SK-N-SH (cell line): ENCODE data around the gene ARCN1. TPM values are rescaled to one million over a fixed set of nuclear protein-coding genes. Genes with fewer than 3 reads are reported as not detected.

Experiments
- CTCF ChIA-PET: fragments of 300-600, 350-600 bp; formaldehyde crosslinking; extraction: SDS; loops from one replicate; lab custom pipeline; 2021; lab: Yijun Ruan, JAX
- POLR2A ChIA-PET: fragments of 350-600 bp; sonication (Branson Sonifier 250); formaldehyde crosslinking; extraction: SDS; loops from one replicate; lab custom pipeline; 2020; ENCODE audit warnings: antibody characterized with exemption, inconsistent platforms; lab: Yijun Ruan, JAX
- DNase-seq: peaks from one replicate; pipeline ENCODE4 v3.0.0; 2012
- H2AFZ ChIP-seq: fragments of 200-600 bp; sonication (generic); 2 replicates; pipeline ENCODE4 v1.8.1; 2016; ENCODE audit warnings: antibody characterized with exemption, mild to moderate bottlenecking, low read depth
- H3F3A ChIP-seq: fragments of 200-600 bp; sonication (generic); replicated peaks from 2 replicates; pipeline ENCODE3; 2016; ENCODE audit warnings: antibody characterized with exemption, mild to moderate bottlenecking; ENCODE audit not compliant: insufficient read depth
- H3K27ac ChIP-seq, 2 experiments: fragments of 200-500 bp in 1 of 2; fragments of 200-600 bp in 1 of 2; sonication (Bioruptor generic) in 1 of 2; sonication (generic), shearing (Covaris generic) in 1 of 2; 2 replicates each; pipeline versions ENCODE4 v1.5.1 to v1.6.1; 2014 to 2016; ENCODE audit warnings: low read depth in 2 of 2, inconsistent platforms in 1 of 2, low read length in 1 of 2, mild to moderate bottlenecking in 1 of 2, mixed read lengths in 1 of 2
- H3K27me3 ChIP-seq: fragments of 200-600 bp; sonication (generic), shearing (Covaris generic); 2 replicates; pipeline ENCODE4 v1.6.1; 2016; ENCODE audit warnings: mixed run types; ENCODE audit not compliant: insufficient read depth
- H3K36me3 ChIP-seq, 2 experiments: fragments of 200-500 bp in 1 of 2; fragments of 200-600 bp in 1 of 2; sonication (Bioruptor generic) in 1 of 2; sonication (generic) in 1 of 2; replicated peaks in 1 of 2; 2 replicates each; pipeline versions ENCODE3 to v1.5.1; 2014 to 2016; ENCODE audit warnings: low read length in 1 of 2, mild to moderate bottlenecking in 1 of 2; ENCODE audit not compliant: insufficient read depth in 2 of 2, control insufficient read depth in 1 of 2
- H3K4me1 ChIP-seq, 2 experiments: fragments of 200-500 bp in 1 of 2; fragments of 200-600 bp in 1 of 2; sonication (Bioruptor generic) in 1 of 2; sonication (generic), shearing (Covaris generic) in 1 of 2; 2 replicates each; pipeline versions ENCODE4 v1.5.1 to v1.6.1; 2014 to 2016; ENCODE audit warnings: low read depth in 1 of 2, low read length in 1 of 2, mixed run types in 1 of 2; ENCODE audit not compliant: insufficient read depth in 2 of 2, control insufficient read depth in 1 of 2
- H3K4me2 ChIP-seq: fragments of 200-600 bp; sonication (generic), shearing (Covaris generic); 2 replicates; pipeline ENCODE4 v1.6.1; 2017; ENCODE audit warnings: mixed run types
- H3K4me3 ChIP-seq, 2 experiments: fragments of 200-500 bp in 1 of 2; fragments of 200-600 bp in 1 of 2; sonication (Bioruptor generic) in 1 of 2; sonication (generic), shearing (Covaris generic) in 1 of 2; 2 replicates each; pipeline versions ENCODE4 v1.5.1 to v1.8.1; 2014 to 2016; ENCODE audit warnings: low read depth in 2 of 2, inconsistent platforms in 1 of 2, low read length in 1 of 2, mild to moderate bottlenecking in 1 of 2, mixed read lengths in 1 of 2, moderate library complexity in 1 of 2
- H3K79me2 ChIP-seq: fragments of 200-600 bp; sonication (generic); 2 replicates; pipeline ENCODE4 v1.8.1; 2017; ENCODE audit warnings: mild to moderate bottlenecking; ENCODE audit not compliant: insufficient read depth
- H3K9ac ChIP-seq: fragments of 200-600 bp; sonication (generic); 2 replicates; pipeline ENCODE4 v1.6.1; 2017; ENCODE audit warnings: mixed run types
- H3K9me2 ChIP-seq: fragments of 200-600 bp; sonication (generic); 2 replicates; pipeline ENCODE4 v1.6.1; 2017; ENCODE audit warnings: mixed run types
- H3K9me3 ChIP-seq: fragments of 200-600 bp; sonication (generic); 2 replicates; pipeline ENCODE4 v1.6.1; 2017; ENCODE audit warnings: mixed run types, mild to moderate bottlenecking, moderate library complexity
- H4K20me1 ChIP-seq: fragments of 200-600 bp; sonication (generic); 2 replicates; pipeline ENCODE4 v1.6.1; 2017; ENCODE audit warnings: mild to moderate bottlenecking, mixed run types; ENCODE audit not compliant: insufficient read depth
- CHD2 ChIP-seq: fragments of 150-350 bp; IDR thresholded peaks from 2 replicates; pipeline ENCODE4 v1.6.1; 2018; ENCODE audit warnings: low read length; ENCODE audit not compliant: partially characterized antibody
- ELF1 ChIP-seq: IDR thresholded peaks from 2 replicates; pipeline ENCODE4 v1.4.0; 2012
- EP300 ChIP-seq, 2 experiments: IDR thresholded peaks; 2 replicates each; pipeline versions ENCODE4 v1.4.0 to v1.6.1; 2012; ENCODE audit warnings: borderline replicate concordance in 1 of 2, low read depth in 1 of 2, low read length in 1 of 2
- EZH2phosphoT487 ChIP-seq: fragments of 200-600 bp; sonication (generic); IDR thresholded peaks from 2 replicates; pipeline ENCODE4 v1.6.1; 2017; ENCODE audit warnings: low read depth, mixed run types, mild to moderate bottlenecking, antibody characterized with exemption, moderate library complexity, borderline replicate concordance
- FOSL2 ChIP-seq: IDR thresholded peaks from 2 replicates; pipeline ENCODE4 v1.4.0; 2012; ENCODE audit warnings: low read depth, mild to moderate bottlenecking, moderate library complexity, borderline replicate concordance
- FOXM1 ChIP-seq: IDR thresholded peaks from 2 replicates; pipeline ENCODE4 v1.4.0; 2012; ENCODE audit warnings: low read depth, mild to moderate bottlenecking
- GABPA ChIP-seq: IDR thresholded peaks from 2 replicates; pipeline ENCODE4 v1.4.0; 2012; ENCODE audit warnings: low read depth, mild to moderate bottlenecking
- GATA2 ChIP-seq: sonication (generic); formaldehyde crosslinking; IDR thresholded peaks from 2 replicates; pipeline ENCODE4 v1.5.0; 2020; ENCODE audit warnings: mild to moderate bottlenecking, missing genetic modification reagents
- JUND ChIP-seq: IDR thresholded peaks from 2 replicates; pipeline ENCODE4 v1.4.0; 2012
- MEF2A ChIP-seq: IDR thresholded peaks from 2 replicates; pipeline ENCODE4 v1.4.0; 2012; ENCODE audit warnings: low read depth, borderline replicate concordance
- MXI1 ChIP-seq: IDR thresholded peaks from 2 replicates; pipeline ENCODE4 v1.6.1; 2012; ENCODE audit warnings: mild to moderate bottlenecking, low read depth, low read length, improper control_type of control experiment
- NFIC ChIP-seq: IDR thresholded peaks from 2 replicates; pipeline ENCODE4 v1.4.0; 2012; ENCODE audit warnings: borderline replicate concordance
- RAD21 ChIP-seq: IDR thresholded peaks from 2 replicates; pipeline ENCODE4 v1.6.1; 2012; ENCODE audit warnings: mild to moderate bottlenecking, low read length
- RCOR1 ChIP-seq: fragments of 150-350 bp; IDR thresholded peaks from 2 replicates; pipeline ENCODE4 v1.6.1; 2017; ENCODE audit warnings: antibody characterized with exemption, low read length
- RFX5 ChIP-seq: IDR thresholded peaks from 2 replicates; pipeline ENCODE4 v1.6.1; 2012; ENCODE audit warnings: mild to moderate bottlenecking, improper control_type of control experiment, low read length
- SIN3A ChIP-seq: IDR thresholded peaks from 2 replicates; pipeline ENCODE4 v1.6.1; 2012; ENCODE audit warnings: low read depth, mild to moderate bottlenecking, low read length, moderate library complexity, borderline replicate concordance
- TAF1 ChIP-seq: IDR thresholded peaks from 2 replicates; pipeline ENCODE4 v1.6.1; 2012; ENCODE audit warnings: low read depth, mild to moderate bottlenecking, low read length, moderate library complexity, borderline replicate concordance
- TEAD4 ChIP-seq: IDR thresholded peaks from 2 replicates; pipeline ENCODE4 v1.4.0; 2012; ENCODE audit warnings: mild to moderate bottlenecking, borderline replicate concordance; ENCODE audit not compliant: insufficient read depth
- USF1 ChIP-seq: IDR thresholded peaks from 2 replicates; pipeline ENCODE4 v1.4.0; 2012; ENCODE audit warnings: low read depth, borderline replicate concordance
- YY1 ChIP-seq: IDR thresholded peaks from 2 replicates; pipeline ENCODE4 v1.4.0; 2012; ENCODE audit warnings: low read depth, mild to moderate bottlenecking
- WGBS: methylation state at CpG from one replicate; pipeline ENCODE4 v1.1.6; 2017; ENCODE audit warnings: low lambda C conversion rate; 5-methylcytosine and 5-hydroxymethylcytosine counted together
- polyA plus RNA-seq, 3 experiments: library from polyadenylated mRNA; depleted of rRNA; stranded (reverse); fragments of >200 nt; gene quantifications; 2 replicates each; pipeline ENCODE4 v1.2.3, GENCODE V29; 2012
- TF ChIP-seq, protein P1 (sequence below): fragments of 150-350 bp; IDR thresholded peaks from 2 replicates; pipeline ENCODE4 v1.6.1; 2017; ENCODE audit warnings: antibody characterized with exemption, low read length, low read depth, borderline replicate concordance
- TF ChIP-seq, protein P2 (sequence below): IDR thresholded peaks from 2 replicates; pipeline ENCODE4 v1.4.0; 2012; ENCODE audit warnings: low read depth
- TF ChIP-seq, protein P3 (sequence below): IDR thresholded peaks from 2 replicates; pipeline ENCODE4; 2012

The ARCN1 gene
- polyA plus RNA-seq, 1 of the 3 experiments (the other 2 are of a cell fraction), result 128 TPM

- TF ChIP-seq JUND (no peak), CHD2 (no peak), FOSL2 (no peak), GATA2 (CRISPR knock-in tag) (no peak)
Measured at GRCh38 chr11:118547132-118547531, 25.1 kb upstream of the ARCN1 start (continued).

GRCh38 chr11:118552341-118552740, 19.9 kb upstream of the ARCN1 start:
- H3K4me2 ChIP-seq, result no peak overlapping the region
- CTCF ChIA-PET, result interaction anchor here (1.0 kb wide), 1 partner anchor 106 kb away, joined by 3 read pairs; no protein-coding TSS in a partner anchor
- no peaks in the 10 kb centered on the region for H3K4me1 ChIP-seq
- no peaks in the 10 kb centered on the region for H3F3A ChIP-seq
- no peaks in the 10 kb centered on the region for H3K79me2 ChIP-seq
- TF ChIP-seq RFX5, result no peak
- no peak for TF ChIP-seq MXI1
- TF ChIP-seq SIN3A, result no peak
- TF ChIP-seq, protein P1, sequence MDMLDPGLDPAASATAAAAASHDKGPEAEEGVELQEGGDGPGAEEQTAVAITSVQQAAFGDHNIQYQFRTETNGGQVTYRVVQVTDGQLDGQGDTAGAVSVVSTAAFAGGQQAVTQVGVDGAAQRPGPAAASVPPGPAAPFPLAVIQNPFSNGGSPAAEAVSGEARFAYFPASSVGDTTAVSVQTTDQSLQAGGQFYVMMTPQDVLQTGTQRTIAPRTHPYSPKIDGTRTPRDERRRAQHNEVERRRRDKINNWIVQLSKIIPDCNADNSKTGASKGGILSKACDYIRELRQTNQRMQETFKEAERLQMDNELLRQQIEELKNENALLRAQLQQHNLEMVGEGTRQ, result no peak
- TF ChIP-seq RCOR1, result no peak
- 76% methylated on average over 4 of the region's 4 CpGs for WGBS
- H2AFZ ChIP-seq, result no peak overlapping the region
- no peak overlapping the region for H3K9ac ChIP-seq
- H3K9me2 ChIP-seq, result no peaks in the 10 kb centered on the region
- POLR2A ChIA-PET, result no interaction called here
- no peaks in the 10 kb centered on the region for H3K27me3 ChIP-seq
- no peak overlapping the region for H3K27ac ChIP-seq
- H3K4me3 ChIP-seq, result no peak overlapping the region
- H3K9me3 ChIP-seq, result no peaks in the 10 kb centered on the region
- peaks cover 18 to 32% of the 10 kb centered on the region in 2 experiments for H3K36me3 ChIP-seq
- no peaks in the 10 kb centered on the region for H4K20me1 ChIP-seq
- DNase-seq, result no peak

GRCh38 chr11:118560806-118561205, 11.4 kb upstream of the ARCN1 start:
- Histone ChIP-seq H3K79me2 (no peaks in the 10 kb centered on the region), H4K20me1 (no peaks in the 10 kb centered on the region), H3K4me3 (no peak overlapping the region), H2AFZ (no peak overlapping the region), H3F3A (no peaks in the 10 kb centered on the region), H3K27me3 (no peaks in the 10 kb centered on the region), H3K36me3 (peaks cover 11 to 18% of the 10 kb centered on the region in 2 experiments), H3K4me2 (no peak overlapping the region), H3K9me3 (no peaks in the 10 kb centered on the region), H3K9ac (no peak overlapping the region), H3K9me2 (no peaks in the 10 kb centered on the region), H3K27ac (no peak overlapping the region), H3K4me1 (peaks cover 0 to 6% of the 10 kb centered on the region in 2 experiments; a peak in 1 of 4 replicates)
- POLR2A ChIA-PET, result no interaction called here
- DNase-seq, result no peak
- WGBS, result 92% methylated on average over 3 of the region's 4 CpGs
- CTCF ChIA-PET, result no interaction called here
- TF ChIP-seq USF1, result no peak
- TF ChIP-seq EP300 (IDR thresholded peaks at IDR 0.05; ENCODE audit: borderline replicate concordance in 1 of 2, low read depth in 1 of 2, low read length in 1 of 2), result no peak
- no peak for TF ChIP-seq YY1
- no peak for TF ChIP-seq NFIC
- TF ChIP-seq GABPA, result no peak
- no peak for TF ChIP-seq TAF1
- no peak for TF ChIP-seq FOXM1
- no peak for TF ChIP-seq RFX5
- TF ChIP-seq ELF1, result no peak
- no peak for TF ChIP-seq EZH2phosphoT487
- TF ChIP-seq, protein P2, sequence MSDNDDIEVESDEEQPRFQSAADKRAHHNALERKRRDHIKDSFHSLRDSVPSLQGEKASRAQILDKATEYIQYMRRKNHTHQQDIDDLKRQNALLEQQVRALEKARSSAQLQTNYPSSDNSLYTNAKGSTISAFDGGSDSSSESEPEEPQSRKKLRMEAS, result no peak
- TF ChIP-seq RAD21, result no peak
- TF ChIP-seq CHD2, result no peak
- TF ChIP-seq, protein P1, result no peak
- TF ChIP-seq MEF2A, result no peak
- no peak for TF ChIP-seq TEAD4
- TF ChIP-seq, protein P3, sequence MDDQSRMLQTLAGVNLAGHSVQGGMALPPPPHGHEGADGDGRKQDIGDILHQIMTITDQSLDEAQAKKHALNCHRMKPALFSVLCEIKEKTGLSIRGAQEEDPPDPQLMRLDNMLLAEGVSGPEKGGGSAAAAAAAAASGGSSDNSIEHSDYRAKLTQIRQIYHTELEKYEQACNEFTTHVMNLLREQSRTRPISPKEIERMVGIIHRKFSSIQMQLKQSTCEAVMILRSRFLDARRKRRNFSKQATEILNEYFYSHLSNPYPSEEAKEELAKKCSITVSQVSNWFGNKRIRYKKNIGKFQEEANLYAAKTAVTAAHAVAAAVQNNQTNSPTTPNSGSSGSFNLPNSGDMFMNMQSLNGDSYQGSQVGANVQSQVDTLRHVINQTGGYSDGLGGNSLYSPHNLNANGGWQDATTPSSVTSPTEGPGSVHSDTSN, result no peak
- no peak for TF ChIP-seq GATA2 (CRISPR knock-in tag)
